Activated T-cell treated with anti-CD3 and anti-CD28 coated beads for 4 hours (primary cell): ENCODE data around the gene DNAAF5.
"Not testable (repeated sequence)": the region's sequence is repeated elsewhere in the genome, so short reads cannot be mapped to it uniquely, and the experiment has no call there.

Experiments
- DNase-seq: peaks from one replicate; pipeline ENCODE4 v3.0.0-alpha.2; 2020

DNAAF5 gene

DNA sequence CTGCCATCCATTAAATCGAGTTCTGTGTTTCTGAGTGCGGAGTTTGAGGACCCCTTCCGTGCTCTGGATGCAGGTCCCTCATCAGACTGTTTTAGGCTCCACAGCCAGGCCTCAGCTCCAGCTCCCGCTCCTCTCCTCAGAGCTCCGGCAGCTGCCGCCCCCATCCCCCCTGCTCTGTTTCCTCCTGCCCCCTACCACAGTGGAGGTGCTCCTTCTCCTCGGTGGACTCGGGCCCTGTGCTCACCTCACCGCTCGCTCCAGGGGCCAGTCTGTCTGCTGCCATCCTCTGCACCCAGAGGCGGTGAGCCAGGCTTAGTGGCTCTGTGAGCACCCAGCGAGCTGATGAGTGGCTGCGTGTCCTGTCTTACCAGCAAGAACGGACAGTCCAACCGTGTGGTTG is 21.9 kb downstream of the DNAAF5 start:
- DNase-seq, result no peak

DNA sequence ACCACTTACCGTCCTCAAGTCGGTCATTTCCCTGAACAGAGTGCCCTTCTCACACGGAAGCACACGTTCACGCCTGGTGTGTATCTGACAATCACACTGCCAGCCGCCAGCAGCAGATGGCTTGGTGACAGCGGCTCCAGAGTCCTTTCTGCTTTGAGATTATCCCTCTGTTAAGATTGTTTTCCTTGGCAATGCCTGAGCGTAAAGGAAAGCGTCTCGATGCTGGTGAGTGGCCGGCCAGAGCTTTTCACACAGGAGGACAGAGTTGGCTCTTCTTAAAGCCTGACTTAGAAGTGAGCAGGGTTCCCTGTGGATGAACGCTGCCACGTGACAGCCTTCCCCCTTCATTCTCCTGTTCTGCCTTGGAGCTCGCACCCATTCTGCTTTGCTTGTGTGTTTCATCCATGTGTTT is 22.6 kb downstream of the DNAAF5 start:
- DNase-seq, result no peak

DNA sequence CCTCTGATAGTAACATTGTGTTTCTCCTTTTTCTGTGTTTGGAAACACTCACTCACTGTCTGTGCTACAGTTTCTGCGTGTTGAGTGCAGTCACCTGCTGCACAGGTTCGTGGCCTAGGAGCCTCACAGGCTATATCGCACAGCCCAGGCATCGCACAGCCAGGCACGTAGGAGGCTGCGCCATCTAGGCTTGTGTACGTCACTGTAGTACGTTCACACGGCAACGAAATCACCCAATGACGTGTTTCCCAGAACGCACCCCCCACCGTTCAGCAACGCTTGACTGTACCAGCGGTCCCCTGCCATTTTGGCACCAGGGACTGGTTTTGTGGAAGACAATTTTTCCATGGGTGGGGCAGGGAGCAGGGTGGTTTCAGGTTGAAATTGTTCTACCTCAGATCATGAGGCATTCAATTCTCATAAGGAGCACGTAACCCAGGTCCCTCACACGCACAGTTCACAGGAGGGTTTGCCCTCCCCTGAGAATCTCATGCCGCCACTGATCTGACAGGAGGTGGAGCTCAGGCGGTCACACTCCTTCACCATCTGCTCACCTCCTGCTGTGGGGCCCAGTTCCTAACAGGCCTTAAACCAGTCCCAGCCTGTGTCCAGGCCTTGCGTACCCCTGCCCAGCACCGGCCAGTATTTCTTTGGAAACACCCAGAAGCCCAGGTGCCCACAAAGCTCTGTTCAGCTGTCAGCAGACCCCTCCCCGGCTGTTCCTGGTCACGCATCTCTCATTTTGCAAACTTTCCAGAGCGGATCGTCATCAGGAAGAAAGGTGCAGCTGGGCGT is 23.8 kb downstream of the DNAAF5 start:
- DNase-seq, result no peak

DNA sequence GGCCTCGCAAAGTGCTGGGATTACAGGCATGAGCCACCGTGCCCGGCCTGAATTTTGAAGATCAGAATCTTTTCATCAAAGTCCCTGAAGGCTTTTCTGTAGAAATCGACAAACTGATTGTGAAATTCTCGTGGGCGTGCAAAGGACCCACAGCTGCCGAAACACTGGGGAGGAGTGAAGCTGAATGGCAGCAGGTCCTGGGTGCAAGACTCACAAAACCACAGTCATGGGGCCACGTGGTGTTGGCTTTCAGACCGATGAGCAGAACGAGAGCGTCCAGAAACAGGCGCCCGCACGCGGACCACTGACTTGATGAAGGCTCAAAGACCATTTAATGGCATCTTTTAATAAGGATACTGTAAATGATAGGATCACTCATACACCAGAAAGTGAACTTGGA is 25.3 kb downstream of the DNAAF5 start:
- no peak for DNase-seq

GRCh38 chr7:752256-752655 is 25.8 kb downstream of the DNAAF5 start:
- DNase-seq, result not testable (repeated sequence)

GRCh38 chr7:753190-753589 is 26.7 kb downstream of the DNAAF5 start:
- DNase-seq, result no peak

- DNase-seq, result no peak
Observed at GRCh38 chr7:754531-755412, 28.3 kb downstream of the DNAAF5 start.

DNA sequence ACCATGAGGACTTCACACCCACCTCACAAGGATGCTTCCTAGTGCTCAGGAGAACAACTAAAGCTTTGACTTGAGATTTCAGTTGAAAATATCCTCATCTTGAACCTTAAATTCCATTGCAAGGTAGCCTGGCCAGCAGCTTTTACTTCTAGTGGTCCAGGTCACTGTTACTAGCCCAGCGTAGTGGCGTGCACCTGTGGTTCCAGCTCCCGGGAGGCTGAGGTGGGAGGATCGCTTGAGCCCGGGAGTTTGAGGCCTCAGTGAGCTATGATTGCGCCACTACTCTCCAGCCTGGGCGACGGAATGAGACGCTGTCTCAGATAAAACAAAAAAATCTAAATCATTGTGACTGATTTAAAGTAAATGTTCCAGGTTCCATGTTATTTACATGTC is 28.9 kb downstream of the DNAAF5 start:
- DNase-seq, result no peak

DNA sequence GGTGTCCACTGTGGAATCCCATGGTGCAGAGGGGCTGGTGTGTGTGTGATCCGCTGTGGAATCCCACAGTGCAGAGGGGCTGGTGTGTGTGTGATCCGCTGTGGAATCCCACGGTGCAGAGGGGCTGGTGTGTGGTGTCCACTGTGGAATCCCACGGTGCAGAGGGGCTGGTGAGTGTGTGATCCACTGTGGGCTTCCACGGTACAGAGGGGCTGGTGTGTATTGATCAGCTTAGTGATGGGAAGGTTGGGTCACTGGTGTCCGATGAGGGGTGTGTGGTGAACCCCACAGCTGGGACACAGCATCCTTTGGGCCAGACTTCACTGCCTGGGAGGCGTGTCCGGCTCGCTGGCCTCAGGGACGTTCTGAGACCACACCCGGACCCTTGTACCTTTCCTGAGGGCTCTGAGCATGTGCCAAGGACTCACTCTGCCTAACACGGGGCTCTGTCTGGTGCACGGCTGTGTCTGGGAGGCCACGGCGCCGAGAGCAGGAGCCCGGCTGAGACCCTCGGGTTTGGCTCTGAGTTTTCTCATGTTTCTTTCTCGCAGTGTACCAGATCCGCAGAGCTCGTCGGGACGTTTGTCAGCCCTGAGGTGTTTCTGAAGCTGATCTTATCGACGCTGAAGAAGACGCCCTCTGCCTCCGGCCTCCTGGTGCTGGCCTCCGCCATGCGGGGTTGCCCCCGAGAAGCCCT is 29.9 kb downstream of the DNAAF5 start:
- DNase-seq, result no peak

DNA sequence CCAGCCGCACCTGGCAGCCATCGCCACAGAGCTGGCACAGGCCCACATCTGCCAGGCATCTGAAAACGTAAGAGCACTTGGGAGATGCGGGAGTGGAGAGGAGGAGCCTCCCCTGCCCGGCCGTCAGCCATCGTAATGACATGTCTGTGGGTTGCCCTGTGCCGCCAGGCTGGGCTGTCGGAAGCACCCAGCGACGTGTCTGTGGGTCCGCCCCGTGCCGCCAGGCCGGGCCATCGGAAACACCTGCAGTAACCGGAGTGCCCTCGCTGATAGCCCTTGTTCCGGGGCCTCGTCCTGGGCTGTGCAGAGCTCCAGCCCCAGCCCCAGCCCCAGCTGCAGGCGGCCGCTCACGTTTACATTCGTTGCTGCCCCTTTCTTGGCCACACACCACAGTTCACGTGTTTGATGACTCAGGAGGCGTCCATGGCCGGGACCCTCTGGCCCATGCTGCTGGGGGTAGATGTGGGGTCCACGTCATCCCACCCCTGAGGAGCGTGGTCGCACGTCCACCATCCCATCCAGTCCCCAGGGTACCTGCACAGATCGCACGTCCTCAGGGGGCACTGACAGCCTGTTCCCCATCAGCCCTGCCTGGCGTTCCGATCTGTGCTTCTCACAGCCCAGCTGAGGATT is 30.5 kb downstream of the DNAAF5 start:
- no peak for DNase-seq

DNA sequence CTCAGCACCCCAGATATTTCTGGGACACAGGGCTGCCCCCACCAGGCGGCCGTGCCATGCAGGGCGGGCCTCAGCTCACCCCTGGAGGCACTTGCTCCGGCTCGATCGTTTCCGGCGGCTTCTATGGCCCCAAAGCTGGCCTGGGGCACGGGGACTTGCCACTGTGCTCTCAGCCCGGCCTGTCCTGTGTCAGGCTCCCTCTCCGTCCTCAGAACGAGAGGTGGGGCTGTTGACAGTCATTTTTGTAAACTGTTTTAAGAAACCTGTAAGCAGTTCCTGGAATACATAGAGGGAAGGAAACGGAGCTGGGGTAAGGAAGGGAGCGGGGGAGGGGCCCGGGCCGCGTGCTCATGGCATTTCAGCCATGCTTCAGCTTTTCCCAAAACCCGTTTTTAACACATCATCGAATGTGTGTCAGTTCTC is 31.3 kb downstream of the DNAAF5 start:
- DNase-seq, result no peak

GRCh38 chr7:759569-759968 is 33.1 kb downstream of the DNAAF5 start:
- DNase-seq, result no peak

DNA sequence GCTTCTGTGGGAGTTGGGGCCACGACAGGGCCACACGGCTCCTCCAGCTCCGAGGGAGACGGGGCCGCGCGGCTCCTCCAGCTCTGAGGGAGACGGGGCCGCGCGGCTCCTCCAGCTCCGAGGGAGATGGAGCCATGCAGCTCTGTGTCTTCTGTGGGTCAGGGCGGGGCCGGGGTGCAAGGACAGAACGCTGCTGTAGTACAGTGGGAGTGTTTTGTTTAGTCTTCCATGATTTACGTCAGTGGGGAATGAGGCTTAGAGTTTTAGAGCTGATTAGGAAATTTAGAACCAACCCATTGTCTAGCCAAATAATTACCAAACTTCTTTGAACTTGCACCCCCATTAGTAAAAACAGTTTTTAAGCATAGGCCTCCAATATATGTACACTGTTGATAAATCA is 33.5 kb downstream of the DNAAF5 start:
- DNase-seq, result no peak

DNA sequence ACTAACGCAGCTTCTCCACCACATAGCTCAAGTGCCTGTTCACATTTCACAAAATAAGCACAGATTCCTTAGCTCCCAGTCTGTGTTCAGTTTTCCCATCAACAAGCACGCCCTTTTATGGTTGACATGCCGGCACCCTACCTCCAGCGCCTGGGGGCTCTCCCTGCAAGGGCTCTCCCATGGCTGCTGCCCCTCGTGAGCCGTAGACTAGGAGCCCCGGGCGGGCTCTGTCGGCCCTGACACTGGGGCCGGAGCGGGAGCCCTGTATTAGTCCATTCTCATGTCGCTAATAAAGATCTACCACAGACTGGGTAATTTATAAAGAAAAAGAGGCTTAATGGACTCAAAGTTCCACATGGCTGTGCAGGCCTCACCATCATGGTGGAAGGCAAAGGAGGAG is 34.6 kb downstream of the DNAAF5 start:
- no peak for DNase-seq

DNA sequence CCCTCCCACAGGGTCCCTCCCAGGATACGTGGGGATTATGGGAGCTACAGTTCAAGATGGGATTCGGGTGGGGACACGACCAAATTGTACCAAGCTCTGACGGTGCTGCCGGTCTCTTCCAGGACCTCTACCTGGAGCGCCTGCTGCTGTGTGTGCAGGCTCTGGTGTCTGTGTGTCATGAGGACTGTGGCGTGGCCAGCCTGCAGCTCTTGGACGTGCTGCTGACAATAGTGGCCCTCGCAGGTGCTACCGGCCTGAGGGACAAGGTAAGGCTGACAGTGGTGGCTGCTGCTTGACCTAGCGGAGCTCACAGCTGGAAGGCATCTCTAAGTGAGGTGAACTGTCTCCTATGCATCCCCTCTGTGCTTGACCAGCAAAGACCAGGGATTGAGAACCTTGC is 35.1 kb downstream of the DNAAF5 start:
- no peak for DNase-seq

GRCh38 chr7:762885-763284 is 36.4 kb downstream of the DNAAF5 start:
- DNase-seq, result no peak

DNA sequence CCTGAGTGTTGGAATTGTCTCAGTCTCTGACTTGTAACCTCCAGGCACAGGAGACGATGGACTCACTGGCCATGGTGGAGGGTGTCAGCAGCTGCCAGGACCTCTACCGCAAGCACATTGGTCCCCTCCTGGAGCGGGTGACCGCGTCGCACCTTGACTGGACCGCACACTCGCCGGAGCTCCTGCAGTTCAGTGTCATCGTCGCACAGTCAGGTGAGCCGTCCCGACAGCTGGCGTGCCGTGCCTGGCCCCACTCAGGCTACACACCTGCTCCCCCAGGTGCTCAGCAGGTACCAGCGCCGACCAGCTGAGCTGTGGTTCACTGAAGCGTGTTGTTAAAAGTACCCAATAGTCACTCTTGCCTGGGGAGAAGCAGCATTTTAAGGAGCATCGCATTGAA is 37.3 kb downstream of the DNAAF5 start:
- DNase-seq, result no peak

- no peak for DNase-seq
Observed at GRCh38 chr7:765383-765782, 38.9 kb downstream of the DNAAF5 start.

GRCh38 chr7:767580-767940 is 41.1 kb downstream of the DNAAF5 start:
- DNase-seq, result no peak

- no peak for DNase-seq
Observed at GRCh38 chr7:767941-768731, 41.6 kb downstream of the DNAAF5 start.

DNA sequence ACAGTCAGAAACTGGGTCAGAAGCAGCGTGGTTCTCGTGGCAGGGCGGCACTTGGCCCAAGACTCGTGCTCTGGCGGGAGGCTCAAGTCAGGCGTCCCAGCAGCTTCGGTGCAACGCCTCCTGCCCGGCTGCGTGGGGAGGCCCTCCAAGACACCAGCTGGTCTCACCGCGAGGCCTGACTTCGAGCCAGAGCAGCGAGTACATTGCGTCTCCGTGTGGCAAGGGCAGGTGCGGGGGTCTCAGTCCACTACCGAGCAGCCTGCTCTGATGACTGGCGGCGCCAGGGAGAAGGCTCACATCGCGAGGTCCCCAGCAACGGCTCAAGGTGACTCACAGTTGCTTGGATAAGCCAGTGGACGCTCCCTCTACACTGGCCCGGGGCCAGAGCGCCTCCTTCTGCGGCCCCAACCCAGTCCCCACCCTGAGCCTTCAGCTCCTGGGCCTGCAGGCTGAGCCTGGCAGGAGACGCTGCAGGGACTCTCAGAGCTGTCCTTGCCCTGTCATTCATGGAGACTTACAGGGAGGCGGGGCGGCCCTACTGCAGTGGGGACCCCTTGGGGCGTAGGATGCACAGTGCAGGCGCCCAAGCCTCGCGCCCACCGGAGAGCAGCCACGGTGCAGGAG is 42.5 kb downstream of the DNAAF5 start:
- DNase-seq, result no peak

- no peak for DNase-seq
Observed at GRCh38 chr7:770336-770735, 43.8 kb downstream of the DNAAF5 start.
